Astrocyte (in vitro differentiated cells and primary cell): Measurements from ENCODE around the gene IQUB. TPM values are rescaled to one million over a fixed set of nuclear protein-coding genes. Genes with fewer than 3 reads are reported as not detected.
A peak's percentile ranks its signal among the peaks of the same experiment; 100 is the strongest.
"Not testable (repeated sequence)": the region's sequence is repeated elsewhere in the genome, so short reads cannot be mapped to it uniquely, and the experiment has no call there.

Experiments used
- DNase-seq: peaks from one replicate; pipeline ENCODE4 v3.0.0-alpha.2; 2010; ENCODE audit warnings: low read depth
- FAIRE-seq: peaks from 2 replicates; lab custom pipeline; 2011; peaks lifted over from hg19 to GRCh38; lab: Jason Lieb, UNC
- H2AFZ ChIP-seq: 2 replicates; pipeline ENCODE4 v1.6.0; 2012; ENCODE audit warnings: low read depth, low read length, inconsistent platforms
- H3K27ac ChIP-seq: 2 replicates; pipeline ENCODE4 v1.5.1; 2011; ENCODE audit warnings: low read depth, low read length, inconsistent platforms
- H3K27me3 ChIP-seq: 2 replicates; pipeline ENCODE4 v1.6.0; 2011; ENCODE audit warnings: low read length, inconsistent platforms; ENCODE audit not compliant: insufficient read depth
- H3K36me3 ChIP-seq: 2 replicates; pipeline ENCODE4 v1.5.1; 2011; ENCODE audit warnings: low read length, inconsistent platforms; ENCODE audit not compliant: insufficient read depth
- H3K4me1 ChIP-seq: 2 replicates; pipeline ENCODE4 v1.5.1; 2011; ENCODE audit warnings: low read length, inconsistent platforms; ENCODE audit not compliant: insufficient read depth
- H3K4me2 ChIP-seq: 2 replicates; pipeline ENCODE4 v1.6.0; 2012; ENCODE audit warnings: low read length, inconsistent platforms
- H3K4me3 ChIP-seq: 2 replicates; pipeline ENCODE4 v1.5.1; 2011; ENCODE audit warnings: low read depth, mild to moderate bottlenecking, low read length, inconsistent platforms; ENCODE audit not compliant: insufficient read depth
- H3K79me2 ChIP-seq: 2 replicates; pipeline ENCODE4 v1.6.0; 2012; ENCODE audit warnings: mild to moderate bottlenecking, low read length, inconsistent platforms; ENCODE audit not compliant: insufficient read depth
- H3K9ac ChIP-seq: 2 replicates; pipeline ENCODE4 v1.6.0; 2012; ENCODE audit warnings: mild to moderate bottlenecking, low read length, inconsistent platforms
- H3K9me3 ChIP-seq: 2 replicates; pipeline ENCODE4 v1.5.1; 2012; ENCODE audit warnings: low read depth, mild to moderate bottlenecking, low read length, inconsistent platforms; ENCODE audit not compliant: insufficient read depth
- H4K20me1 ChIP-seq: 2 replicates; pipeline ENCODE4 v1.6.0; 2012; ENCODE audit warnings: low read length, inconsistent platforms; ENCODE audit not compliant: insufficient read depth
- H3K27ac Mint-ChIP-seq: one replicate; pipeline ENCODE4 v1.8.0; 2021; ENCODE audit warnings: mild to moderate bottlenecking, mixed read lengths; ENCODE audit not compliant: unreplicated experiment
- H3K27me3 Mint-ChIP-seq: one replicate; pipeline ENCODE4 v1.8.0; 2021; ENCODE audit warnings: low read depth, mixed read lengths; ENCODE audit not compliant: unreplicated experiment
- H3K36me3 Mint-ChIP-seq: one replicate; pipeline ENCODE4 v1.8.0; 2021; ENCODE audit warnings: low read depth, mixed read lengths; ENCODE audit not compliant: unreplicated experiment
- H3K4me1 Mint-ChIP-seq: one replicate; pipeline ENCODE4 v1.8.0; 2021; ENCODE audit warnings: low read depth, mixed read lengths; ENCODE audit not compliant: unreplicated experiment
- H3K4me3 Mint-ChIP-seq: one replicate; pipeline ENCODE4 v1.8.0; 2021; ENCODE audit warnings: mild to moderate bottlenecking, moderate library complexity, mixed read lengths; ENCODE audit not compliant: unreplicated experiment
- H3K9me3 Mint-ChIP-seq: one replicate; pipeline ENCODE4 v1.8.0; 2021; ENCODE audit warnings: mild to moderate bottlenecking, mixed read lengths; ENCODE audit not compliant: unreplicated experiment
- EZH2 ChIP-seq: IDR thresholded peaks from 2 replicates; pipeline ENCODE4 v1.6.1; 2012; ENCODE audit warnings: mild to moderate bottlenecking, low read length, inconsistent platforms; ENCODE audit not compliant: insufficient read depth
- total RNA-seq: library from RNA; stranded (reverse); gene quantifications from 2 replicates; pipeline ENCODE4 v1.2.1, GENCODE V29; 2021
- TF ChIP-seq, protein P1 (sequence below): IDR thresholded peaks from 2 replicates; pipeline ENCODE4 v1.5.1; 2011; ENCODE audit warnings: low read depth, mild to moderate bottlenecking, inconsistent platforms, low read length, moderate library complexity; ENCODE audit not compliant: insufficient read depth

The IQUB gene
- total RNA-seq, 1 donor from 2014 or later, result 0.59 TPM

DNA sequence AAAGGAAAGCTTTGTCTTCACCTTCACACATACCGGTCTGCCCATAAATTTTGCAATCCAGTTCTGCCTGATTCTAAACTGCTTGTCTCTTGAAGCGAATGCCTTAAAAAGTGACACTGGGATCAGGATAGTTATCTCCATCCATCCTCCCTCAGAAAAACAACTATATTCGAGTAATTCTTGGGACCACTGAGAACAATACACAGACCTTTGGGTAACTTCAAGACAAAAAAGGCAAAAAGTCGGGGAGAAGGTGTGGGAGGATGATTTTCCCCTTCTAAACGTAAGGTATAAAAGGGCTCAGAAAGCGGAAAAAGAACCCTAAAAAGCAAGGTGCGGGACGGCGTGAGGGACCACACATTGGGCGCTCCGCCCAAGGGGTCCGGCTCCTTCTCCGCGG lies 2.1 kb downstream of the IQUB start:
- H3K79me2 ChIP-seq, H3K9me3 Mint-ChIP-seq, H3K27ac Mint-ChIP-seq, H3K36me3 Mint-ChIP-seq, H3K27me3 Mint-ChIP-seq, H3K4me1 ChIP-seq, H3K36me3 ChIP-seq, H3K9me3 ChIP-seq, DNase-seq, H3K4me1 Mint-ChIP-seq, H3K27ac ChIP-seq, H4K20me1 ChIP-seq, H3K27me3 ChIP-seq: not testable (repeated sequence)
- peak overlapping the region; percentile 81 for H3K4me3 Mint-ChIP-seq
- Histone ChIP-seq H3K4me2 (peak overlapping the region; percentile 75), H3K4me3 (peak overlapping the region; percentile 33), H3K9ac (peak overlapping the region; percentile 31), H2AFZ (peak overlapping the region; percentile 47)
- FAIRE-seq, result peak; percentile 72

DNA sequence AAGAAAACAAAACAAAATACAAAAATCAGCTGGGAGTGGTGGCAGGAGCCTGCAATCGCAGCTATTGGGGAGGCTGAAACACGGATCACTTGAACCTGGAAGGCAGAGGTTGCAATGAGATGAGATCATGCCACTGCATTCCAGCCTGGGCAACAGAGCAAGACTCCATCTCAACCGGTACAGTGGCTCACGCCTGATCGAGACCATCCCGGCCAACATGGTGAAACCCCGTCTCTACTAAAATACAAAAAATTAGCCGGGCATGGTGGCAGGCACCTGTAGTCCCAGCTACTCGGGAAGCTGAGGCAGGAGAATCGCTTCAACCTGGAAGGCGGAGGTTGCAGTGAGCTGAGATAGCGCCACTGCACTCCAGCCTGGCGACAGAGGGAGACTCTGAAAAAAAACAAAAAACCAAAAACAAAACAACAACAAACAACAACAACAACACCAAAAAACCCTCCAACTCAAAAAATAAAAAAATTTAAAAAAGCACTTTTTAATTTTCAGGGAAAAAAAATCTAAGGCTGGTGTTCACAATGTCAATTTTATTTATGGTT lies 4.3 kb downstream of the IQUB start:
- not testable (repeated sequence) for H3K27ac Mint-ChIP-seq, H3K9ac ChIP-seq, H3K27ac ChIP-seq, H4K20me1 ChIP-seq, H3K4me2 ChIP-seq, H3K27me3 ChIP-seq, H3K4me1 ChIP-seq, H3K9me3 Mint-ChIP-seq, H3K4me3 Mint-ChIP-seq, DNase-seq, H3K36me3 Mint-ChIP-seq, FAIRE-seq, H3K36me3 ChIP-seq, H3K27me3 Mint-ChIP-seq, H3K79me2 ChIP-seq, H3K9me3 ChIP-seq, H3K4me1 Mint-ChIP-seq, H3K4me3 ChIP-seq, H2AFZ ChIP-seq

DNA sequence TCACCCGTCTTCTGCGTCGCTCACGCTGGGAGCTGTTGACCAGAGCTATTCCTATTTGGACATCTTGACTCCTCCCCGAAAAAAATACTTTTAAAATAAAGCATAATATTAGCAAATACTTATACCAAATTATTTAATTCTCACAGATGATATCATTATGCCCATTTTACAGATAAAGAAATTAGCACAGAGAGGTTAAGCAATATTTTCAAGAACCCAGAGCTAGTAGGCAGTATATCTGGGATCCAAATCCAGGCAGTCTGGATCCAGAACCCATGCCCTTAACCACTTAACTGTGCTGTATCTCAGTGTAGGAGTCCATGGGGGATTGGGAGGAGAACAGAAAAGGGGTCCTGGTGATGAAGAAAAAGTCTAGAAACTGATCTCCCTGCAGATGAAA lies 6.1 kb downstream of the IQUB start:
- Mint-ChIP-seq H3K36me3 (no peaks in the 10 kb centered on the region), H3K27ac (no peak overlapping the region), H3K4me3 (no peak overlapping the region), H3K4me1 (no peaks in the 10 kb centered on the region), H3K9me3 (no peaks in the 10 kb centered on the region), H3K27me3 (no peaks in the 10 kb centered on the region)
- Histone ChIP-seq H3K4me3 (no peak overlapping the region), H4K20me1 (no peaks in the 10 kb centered on the region), H3K79me2 (no peaks in the 10 kb centered on the region), H2AFZ (no peak overlapping the region), H3K36me3 (no peaks in the 10 kb centered on the region), H3K9ac (no peak overlapping the region), H3K4me1 (no peaks in the 10 kb centered on the region), H3K9me3 (no peaks in the 10 kb centered on the region), H3K27me3 (no peaks in the 10 kb centered on the region), H3K27ac (no peak overlapping the region), H3K4me2 (no peak overlapping the region)
- DNase-seq (no peak), FAIRE-seq (no peak)
- TF ChIP-seq EZH2, result no peak
- TF ChIP-seq, protein P1, sequence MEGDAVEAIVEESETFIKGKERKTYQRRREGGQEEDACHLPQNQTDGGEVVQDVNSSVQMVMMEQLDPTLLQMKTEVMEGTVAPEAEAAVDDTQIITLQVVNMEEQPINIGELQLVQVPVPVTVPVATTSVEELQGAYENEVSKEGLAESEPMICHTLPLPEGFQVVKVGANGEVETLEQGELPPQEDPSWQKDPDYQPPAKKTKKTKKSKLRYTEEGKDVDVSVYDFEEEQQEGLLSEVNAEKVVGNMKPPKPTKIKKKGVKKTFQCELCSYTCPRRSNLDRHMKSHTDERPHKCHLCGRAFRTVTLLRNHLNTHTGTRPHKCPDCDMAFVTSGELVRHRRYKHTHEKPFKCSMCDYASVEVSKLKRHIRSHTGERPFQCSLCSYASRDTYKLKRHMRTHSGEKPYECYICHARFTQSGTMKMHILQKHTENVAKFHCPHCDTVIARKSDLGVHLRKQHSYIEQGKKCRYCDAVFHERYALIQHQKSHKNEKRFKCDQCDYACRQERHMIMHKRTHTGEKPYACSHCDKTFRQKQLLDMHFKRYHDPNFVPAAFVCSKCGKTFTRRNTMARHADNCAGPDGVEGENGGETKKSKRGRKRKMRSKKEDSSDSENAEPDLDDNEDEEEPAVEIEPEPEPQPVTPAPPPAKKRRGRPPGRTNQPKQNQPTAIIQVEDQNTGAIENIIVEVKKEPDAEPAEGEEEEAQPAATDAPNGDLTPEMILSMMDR, result no peak

DNA sequence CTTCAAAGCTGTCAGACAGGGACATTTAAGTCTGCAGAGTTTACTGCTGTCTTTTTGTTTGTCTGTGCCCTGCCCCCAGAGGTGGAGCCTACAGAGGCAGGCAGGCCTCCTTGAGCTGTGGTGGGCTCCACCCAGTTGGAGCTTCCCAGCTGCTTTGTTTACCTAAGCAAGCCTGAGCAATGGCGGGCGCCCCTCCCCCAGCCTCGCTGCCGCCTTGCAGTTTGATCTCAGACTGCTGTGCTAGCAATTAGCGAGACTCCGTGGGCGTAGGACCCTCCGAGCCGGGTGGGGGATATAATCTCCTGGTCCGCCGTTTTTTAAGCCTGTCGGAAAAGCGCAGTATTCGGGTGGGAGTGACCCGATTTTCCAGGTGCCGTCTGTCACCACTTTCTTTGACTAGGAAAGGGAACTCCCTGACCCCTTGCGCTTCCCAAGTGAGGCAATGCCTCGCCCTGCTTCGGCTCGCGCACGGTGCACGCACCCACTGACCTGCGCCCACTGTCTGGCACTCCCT lies 6.6 kb downstream of the IQUB start:
- H3K4me3 ChIP-seq, H3K79me2 ChIP-seq, H3K27ac Mint-ChIP-seq, H2AFZ ChIP-seq, DNase-seq, H3K27me3 Mint-ChIP-seq, H3K27me3 ChIP-seq, FAIRE-seq, H3K36me3 ChIP-seq, H3K9me3 ChIP-seq, H3K9me3 Mint-ChIP-seq, H3K36me3 Mint-ChIP-seq, H3K4me2 ChIP-seq, H4K20me1 ChIP-seq, H3K4me1 Mint-ChIP-seq, H3K4me3 Mint-ChIP-seq, H3K27ac ChIP-seq, H3K9ac ChIP-seq, H3K4me1 ChIP-seq: not testable (repeated sequence)

DNA sequence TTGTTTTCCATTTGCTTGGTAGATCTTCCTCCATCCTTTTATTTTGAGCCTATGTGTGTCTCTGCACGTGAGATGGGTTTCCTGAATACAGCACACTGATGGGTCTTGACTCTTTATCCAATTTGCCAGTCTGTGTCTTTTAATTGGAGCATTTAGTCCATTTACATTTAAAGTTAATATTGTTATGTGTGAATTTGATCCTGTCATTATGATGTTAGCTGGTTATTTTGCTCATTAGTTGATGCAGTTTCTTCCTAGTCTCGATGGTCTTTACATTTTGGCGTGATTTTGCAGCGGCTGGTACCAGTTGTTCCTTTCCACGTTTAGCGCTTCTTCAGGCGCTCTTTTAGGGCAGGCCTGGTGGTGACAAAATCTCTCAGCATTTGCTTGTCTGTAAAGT lies 7.9 kb downstream of the IQUB start:
- not testable (repeated sequence) for H3K4me1 ChIP-seq, H3K4me3 Mint-ChIP-seq, H3K9me3 Mint-ChIP-seq, DNase-seq, H3K4me3 ChIP-seq, H3K27me3 Mint-ChIP-seq, H3K9me3 ChIP-seq, H3K79me2 ChIP-seq, H3K27ac ChIP-seq, H4K20me1 ChIP-seq, H2AFZ ChIP-seq, H3K27me3 ChIP-seq, H3K4me1 Mint-ChIP-seq, H3K9ac ChIP-seq, H3K27ac Mint-ChIP-seq, H3K4me2 ChIP-seq, FAIRE-seq, H3K36me3 Mint-ChIP-seq, H3K36me3 ChIP-seq
